Forelimb muscle (tissue), 1 donor: Measurements from ENCODE around the gene MCUB. TPM values are rescaled to one million over a fixed set of nuclear protein-coding genes. Genes with fewer than 3 reads are reported as not detected.
A peak's percentile ranks its signal among the peaks of the same experiment; 100 is the strongest.

ENCODE experiments used
- DNase-seq: peaks from one replicate; pipeline ENCODE4 v3.0.0-alpha.2; 2013; ENCODE audit warnings: low read depth
- polyA plus RNA-seq: library from polyadenylated mRNA; unstranded; fragments of 120-200 nt; gene quantifications from one replicate; pipeline ENCODE4 v1.2.1, GENCODE V29; 2013; ENCODE audit not compliant: insufficient read length

Gene MCUB
- polyA plus RNA-seq, 1 donor, result 10.6 TPM

DNA sequence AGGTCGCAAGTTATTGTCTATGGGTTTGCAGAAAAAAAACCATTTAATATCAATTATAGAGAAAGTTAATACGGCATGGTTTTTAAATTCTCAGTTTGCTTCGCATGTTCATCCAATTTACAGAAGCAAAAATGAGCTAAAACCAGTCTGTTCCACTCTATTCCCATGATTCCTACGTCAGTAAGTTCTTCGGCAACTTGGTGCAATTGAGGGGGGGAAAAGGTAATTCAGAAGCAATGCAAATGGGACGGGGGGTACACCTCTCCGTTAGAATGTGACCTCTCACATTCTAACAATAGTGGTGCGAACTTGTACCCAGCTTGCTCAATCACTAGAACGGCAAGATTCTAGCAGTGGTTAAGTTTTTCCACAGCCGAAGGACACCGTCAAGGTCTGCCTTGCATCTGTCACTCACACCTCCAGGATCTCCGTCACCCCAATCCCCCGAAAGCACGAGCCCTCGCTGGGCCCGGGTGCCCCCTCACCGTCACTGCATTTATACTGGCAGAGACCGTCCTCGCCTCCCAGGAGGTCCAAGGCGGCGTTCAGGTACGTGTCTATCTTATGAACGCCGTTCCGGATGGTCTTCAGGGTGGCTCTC, 169.2 kb downstream of the MCUB start:
- no peak for DNase-seq

DNA sequence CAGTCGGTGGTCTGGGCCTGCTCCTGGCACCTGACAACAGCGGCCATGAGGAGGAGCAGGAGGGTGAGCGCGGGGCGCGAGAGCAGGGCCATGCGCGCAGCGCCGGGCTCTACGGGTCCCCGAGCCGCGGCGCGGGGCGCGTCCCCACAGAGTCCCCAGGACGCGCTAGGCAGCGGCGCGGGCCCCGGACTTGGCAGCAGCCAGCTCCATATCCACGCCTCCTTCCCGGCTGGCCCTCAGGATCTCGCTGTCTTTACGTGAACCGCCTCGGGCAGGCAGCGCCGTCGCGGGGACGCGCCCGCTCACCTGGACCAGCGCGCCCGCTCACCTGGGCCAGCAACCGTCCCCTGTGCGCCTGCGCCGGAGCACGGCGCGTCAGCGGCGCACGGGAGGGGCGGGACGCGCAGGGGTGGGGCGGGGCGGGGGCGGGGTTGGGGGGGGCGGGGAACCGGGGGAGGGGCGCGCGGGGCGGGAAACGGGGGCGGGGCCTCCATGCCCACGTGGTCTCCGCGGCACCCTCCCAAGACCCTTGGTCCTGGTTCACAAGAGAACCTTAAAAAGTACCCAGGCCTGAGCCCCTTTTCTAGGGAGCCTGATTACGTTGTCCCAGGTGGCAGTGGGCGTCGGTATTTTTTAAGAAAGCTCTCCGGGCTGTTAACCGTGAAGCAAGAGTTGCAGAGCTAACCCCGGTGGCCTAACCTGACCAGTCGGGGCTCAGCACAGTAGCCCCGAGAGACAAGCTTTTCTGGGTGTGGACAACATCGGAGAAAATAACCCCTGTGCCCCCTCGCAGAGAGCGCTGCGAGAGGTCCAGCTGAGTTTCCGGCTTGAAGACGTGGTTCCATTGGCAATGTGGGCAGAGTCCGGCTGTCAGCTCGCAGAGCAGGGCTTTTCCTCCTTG, 169.9 kb downstream of the MCUB start, which contains the start of gene PLA2G12A:
PLA2G12A (minus strand) TSS at position 353 of the 901 bp plus-strand sequence; CDS start at position 92, 261 bp downstream.
- DNase-seq, result peak; percentile 14

DNA sequence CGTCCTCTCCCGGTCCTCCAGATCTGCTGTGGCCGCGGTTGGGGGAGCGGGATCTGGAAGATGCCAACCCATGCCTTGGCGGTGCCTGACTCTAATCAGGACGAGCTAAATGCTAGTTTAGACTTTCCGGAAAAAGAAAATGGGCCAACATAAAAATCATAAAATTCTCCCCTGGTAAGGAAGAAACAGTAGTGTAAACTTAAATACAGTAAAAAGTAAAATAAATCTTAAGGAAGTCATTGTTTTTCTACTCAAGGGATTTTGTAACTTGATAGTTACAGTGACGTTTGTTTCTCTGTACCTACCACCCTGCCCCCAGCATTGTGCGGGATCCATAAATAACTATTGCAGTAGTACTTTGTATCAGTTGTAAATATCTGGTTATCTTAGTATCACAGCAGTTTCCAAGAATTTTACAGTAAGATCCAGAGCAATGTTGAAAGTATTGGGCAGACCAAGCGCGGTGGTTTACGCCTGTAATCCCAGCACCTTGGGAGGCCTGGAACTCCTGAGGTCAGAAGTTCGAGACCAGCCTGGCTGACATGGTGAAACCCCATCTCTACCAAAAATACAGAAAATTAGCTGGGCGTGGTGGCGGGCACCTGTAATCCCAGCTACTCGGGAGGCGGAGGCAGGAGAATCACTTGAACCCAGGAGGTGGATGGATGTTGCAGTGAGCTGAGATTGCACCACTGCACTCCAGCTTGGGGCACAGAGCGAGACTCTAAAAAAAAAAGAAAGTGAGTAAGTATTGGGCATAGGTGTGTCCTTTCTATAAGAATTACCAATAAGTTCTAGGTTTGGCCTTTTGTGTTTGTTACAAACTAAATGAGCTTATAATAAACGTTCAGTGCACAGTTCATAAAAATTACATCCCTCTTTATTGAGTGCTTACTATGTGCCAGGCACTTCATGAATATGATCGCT, 170.8 kb downstream of the MCUB start:
- DNase-seq, result no peak

DNA sequence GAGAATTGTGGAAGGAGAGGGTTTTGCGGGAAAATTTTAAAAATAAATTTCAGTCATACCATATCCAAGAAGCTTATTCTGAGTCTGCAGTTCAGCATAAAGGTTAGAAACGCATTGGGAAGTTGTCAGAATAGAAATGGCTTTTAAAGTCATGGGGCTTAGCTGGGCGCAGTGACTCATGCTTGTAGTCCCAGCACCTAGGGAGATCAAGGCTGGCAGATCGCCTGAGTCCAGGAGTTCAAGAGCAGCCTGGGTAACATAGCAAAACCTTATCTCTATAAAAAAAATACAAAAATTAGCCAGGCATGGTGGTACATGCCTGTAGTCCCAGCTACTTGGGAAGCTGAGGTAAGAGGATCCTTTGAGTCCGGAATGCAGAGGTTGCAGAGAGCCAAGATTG, 173.7 kb downstream of the MCUB start:
- no peak for DNase-seq

DNA sequence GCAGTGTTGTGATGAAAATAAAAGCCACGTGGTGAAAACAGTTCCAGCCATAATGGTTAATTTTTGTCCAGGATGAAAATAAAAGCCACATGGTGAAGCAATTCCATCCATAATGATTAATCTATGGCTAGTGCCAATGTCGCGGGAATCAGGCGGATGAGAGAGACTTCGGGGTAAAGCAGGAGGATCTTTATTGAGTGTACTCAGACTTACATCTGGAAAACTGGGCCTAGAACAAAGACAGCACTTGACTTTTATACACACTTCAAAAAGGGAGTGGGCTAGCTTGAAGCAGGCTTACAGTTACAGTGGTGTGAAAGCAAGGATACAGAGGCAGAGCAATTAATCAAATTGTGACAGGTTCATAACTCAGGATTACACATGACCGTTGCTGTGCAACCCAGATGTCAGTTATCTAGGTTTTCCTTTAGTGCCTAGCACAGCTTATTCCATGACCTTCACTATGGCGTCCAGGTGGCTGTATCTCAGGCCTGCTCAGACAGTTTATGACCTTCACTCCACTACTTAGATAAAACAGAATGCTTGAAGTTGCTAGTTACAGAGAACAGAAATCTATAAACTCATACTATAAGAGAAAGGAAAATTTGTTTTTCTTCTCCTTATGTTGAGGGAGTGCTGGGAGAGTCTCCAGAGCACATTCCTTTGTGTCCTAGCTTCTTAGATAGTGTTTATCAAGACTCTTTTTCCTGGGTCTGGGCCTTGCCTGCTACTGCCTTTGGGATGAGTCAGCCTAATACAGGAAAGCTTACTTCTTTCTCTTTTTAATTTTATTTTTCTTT, 175.7 kb downstream of the MCUB start:
- DNase-seq, result no peak

Other genes with a start within 250 kb of the MCUB start
- 27.0 TPM for gene SEC24B, start 126.4 kb upstream of the MCUB start, polyA plus RNA-seq
- gene CASP6, start 143.2 kb downstream of the MCUB start, polyA plus RNA-seq, result 13.9 TPM
- 17.5 TPM for gene PLA2G12A, start 169.8 kb downstream of the MCUB start, polyA plus RNA-seq
- 6.5 TPM for gene CFI, start 241.8 kb downstream of the MCUB start, polyA plus RNA-seq